Measurements from ENCODE around the gene INPP5A.
"Not testable (repeated sequence)": the region's sequence is repeated elsewhere in the genome, so short reads cannot be mapped to it uniquely, and the experiment has no call there.

The INPP5A gene

DNA sequence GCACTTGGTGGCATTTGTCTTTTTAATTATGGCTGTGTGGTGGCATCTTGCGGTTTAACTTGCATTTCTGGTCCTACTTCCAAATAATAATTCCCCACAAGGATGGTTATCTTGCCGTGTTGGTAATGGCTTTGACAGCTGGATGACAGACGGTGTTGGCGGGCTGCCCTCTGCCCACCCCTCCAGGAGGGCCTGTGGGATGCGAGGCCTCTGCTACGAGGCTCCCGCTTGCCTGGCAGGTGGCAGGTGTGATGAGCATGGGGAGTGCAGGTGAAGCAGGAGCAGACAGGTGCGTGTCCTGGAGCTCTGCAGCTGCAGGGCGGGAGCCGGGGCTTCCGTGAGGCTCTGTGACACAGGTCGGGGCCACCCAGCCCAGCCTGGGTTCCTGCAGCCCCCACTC, 11.8 kb downstream of the INPP5A start:
- no peak for DNase-seq (ENCODE audit: low spot score)

GRCh38 chr10:132550366-132551092, 12.9 kb downstream of the INPP5A start:
- no peak for DNase-seq (ENCODE audit: low spot score)

- no peak for DNase-seq (ENCODE audit: low spot score)
Observed at GRCh38 chr10:132551093-132551807, 13.7 kb downstream of the INPP5A start.

- no peak for DNase-seq (ENCODE audit: low spot score)
Observed at GRCh38 chr10:132551808-132552130, 14.2 kb downstream of the INPP5A start.

GRCh38 chr10:132552635-132553034, 15.0 kb downstream of the INPP5A start:
- DNase-seq (ENCODE audit: low spot score), result not testable (repeated sequence)

GRCh38 chr10:132553568-132553967, 16.0 kb downstream of the INPP5A start:
- DNase-seq (ENCODE audit: low spot score), result not testable (repeated sequence)

GRCh38 chr10:132554053-132554990, 16.7 kb downstream of the INPP5A start:
- no peak for DNase-seq (ENCODE audit: low spot score)

DNA sequence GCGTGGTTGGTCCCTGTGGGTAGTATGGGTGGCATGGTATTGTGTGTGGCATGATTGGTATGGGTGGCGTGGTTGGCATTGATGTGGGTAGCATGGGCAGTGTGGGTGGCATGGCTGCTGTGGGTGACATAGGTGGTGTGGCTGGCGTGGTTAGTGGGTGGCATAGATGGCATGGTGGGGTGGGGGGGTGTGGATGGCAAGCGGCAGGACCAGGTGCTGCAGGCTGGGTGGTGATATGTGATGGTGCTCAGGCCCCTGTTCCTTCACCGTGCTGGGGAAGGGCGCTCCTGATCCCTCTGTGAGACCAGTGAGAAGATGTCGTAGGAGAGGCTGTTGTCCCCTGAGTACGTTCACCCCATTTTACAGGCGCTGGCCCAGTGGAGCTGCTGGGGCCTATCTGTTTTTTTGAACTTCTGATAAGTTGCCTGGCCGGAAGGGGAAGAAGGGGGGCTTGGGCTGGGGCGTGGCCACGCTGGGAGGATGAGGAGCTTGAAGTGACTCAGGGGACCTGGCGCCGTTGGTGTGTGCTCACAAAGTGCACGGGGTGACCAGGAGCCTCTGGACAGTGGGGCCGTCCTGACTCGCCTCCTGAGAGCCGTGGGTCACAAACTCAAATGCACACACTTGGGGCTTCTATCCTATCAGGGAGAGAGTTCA, 17.5 kb downstream of the INPP5A start:
- no peak for DNase-seq (ENCODE audit: low spot score)

DNA sequence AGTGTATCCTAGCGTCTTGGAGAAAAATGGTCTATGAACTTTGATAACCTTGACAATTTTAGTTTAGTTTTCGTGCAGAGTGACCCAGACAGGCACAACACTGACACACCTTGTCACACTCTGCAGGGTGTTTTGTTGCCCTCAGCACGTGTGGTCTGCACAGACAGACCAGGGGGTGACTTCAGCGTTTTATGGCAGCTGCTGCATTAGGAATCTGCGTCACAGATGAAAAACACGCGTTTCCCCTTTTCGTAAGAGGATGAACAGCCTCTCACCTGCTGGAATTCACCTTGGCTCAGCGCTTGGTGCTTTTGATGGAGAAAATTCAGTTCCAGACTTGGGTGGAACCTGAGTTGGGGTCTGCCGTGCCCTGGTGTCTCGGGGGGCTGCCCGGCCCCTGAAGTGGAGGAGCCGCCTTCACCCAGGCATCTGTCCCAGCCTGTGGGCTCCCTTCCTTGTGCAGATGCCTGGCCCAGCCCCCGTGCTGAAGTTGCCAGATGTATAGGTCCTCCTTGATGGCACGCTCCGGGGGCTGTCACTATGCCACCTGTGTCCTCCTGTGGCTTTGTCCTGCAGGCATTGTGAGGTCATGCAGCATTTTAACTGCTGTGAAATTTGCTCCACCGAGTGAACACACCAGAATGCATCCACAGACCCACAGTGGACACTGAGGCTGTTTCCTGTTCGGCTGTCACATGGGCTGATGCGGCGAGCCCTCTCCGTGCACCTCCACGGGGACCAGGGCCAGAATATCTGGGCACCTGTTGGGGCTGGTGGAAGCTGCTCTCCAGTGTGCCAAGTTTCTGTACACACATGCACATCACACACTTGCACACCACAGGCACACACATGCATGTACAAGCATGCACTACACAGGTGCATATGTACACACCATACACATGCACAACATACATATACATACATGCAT, 18.3 kb downstream of the INPP5A start:
- DNase-seq (ENCODE audit: low spot score), result no peak

- DNase-seq (ENCODE audit: low spot score), result no peak
Observed at GRCh38 chr10:132556994-132557441, 19.4 kb downstream of the INPP5A start.

GRCh38 chr10:132557696-132558515, 20.3 kb downstream of the INPP5A start:
- no peak for DNase-seq (ENCODE audit: low spot score)

DNA sequence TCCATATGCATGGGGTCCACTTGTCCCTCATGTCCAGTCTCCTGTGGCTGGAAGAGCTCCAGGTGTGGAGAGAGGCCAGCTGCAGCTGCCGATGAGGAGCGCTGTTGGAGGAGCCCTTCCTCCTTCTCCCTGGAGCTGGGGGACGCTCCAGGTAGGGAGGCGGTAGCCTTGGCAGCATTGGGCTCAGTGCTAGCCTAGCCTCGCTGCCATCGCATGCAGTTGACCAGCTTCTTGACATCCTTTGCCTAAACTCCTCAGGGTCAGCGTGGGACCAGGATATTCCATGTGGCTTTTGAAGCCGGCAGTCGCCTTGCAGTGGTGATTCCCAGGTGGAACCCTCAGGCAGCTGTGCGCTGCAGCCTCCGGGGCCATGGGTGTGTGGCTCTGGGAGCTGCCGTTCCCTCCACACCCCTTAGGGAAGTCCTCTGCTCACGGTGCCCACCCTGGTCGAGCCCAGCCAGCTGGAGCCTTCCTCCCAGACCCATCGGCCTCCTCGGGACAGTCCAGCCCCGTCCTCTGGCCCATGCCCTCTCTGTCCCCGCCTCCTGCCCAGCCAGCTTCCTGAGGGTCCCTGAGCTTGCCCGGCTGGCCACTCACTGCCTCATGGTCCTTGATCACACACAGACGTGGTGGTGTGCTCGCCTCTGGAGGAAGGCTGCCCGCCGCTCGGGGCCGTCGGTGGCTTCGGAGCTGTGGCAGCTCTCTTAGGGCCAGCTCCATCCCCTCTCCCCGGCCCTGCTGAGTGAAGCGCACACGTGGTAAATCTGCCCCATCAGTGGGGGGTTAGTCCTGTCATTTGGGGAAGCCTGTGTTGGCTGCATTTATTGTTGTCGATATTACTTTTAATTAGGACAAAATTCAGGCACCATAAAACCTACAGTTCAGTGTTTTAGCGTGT, 21.2 kb downstream of the INPP5A start:
- DNase-seq (ENCODE audit: low spot score), result no peak

- DNase-seq (ENCODE audit: low spot score), result no peak
Observed at GRCh38 chr10:132559538-132559937, 22.0 kb downstream of the INPP5A start.

- no peak for DNase-seq (ENCODE audit: low spot score)
Observed at GRCh38 chr10:132560241-132560731, 22.7 kb downstream of the INPP5A start.

- no peak for DNase-seq (ENCODE audit: low spot score)
Observed at GRCh38 chr10:132562177-132562915, 24.8 kb downstream of the INPP5A start.

- DNase-seq (ENCODE audit: low spot score), result no peak
Observed at GRCh38 chr10:132562916-132563456, 25.4 kb downstream of the INPP5A start.

- no peak for DNase-seq (ENCODE audit: low spot score)
Observed at GRCh38 chr10:132563485-132564248, 26.1 kb downstream of the INPP5A start.

Measured in pons (tissue), 1 donor.